NCI-H345 treated with DMSO at 0.1 percent for 48 hours (cell line): Measurements from ENCODE around the gene HDAC4.

Source experiments
- DNase-seq: peaks from one replicate; lab custom pipeline; 2025; ENCODE audit not compliant: unreplicated experiment; lab: John Stamatoyannopoulos, UW

The HDAC4 gene

DNA sequence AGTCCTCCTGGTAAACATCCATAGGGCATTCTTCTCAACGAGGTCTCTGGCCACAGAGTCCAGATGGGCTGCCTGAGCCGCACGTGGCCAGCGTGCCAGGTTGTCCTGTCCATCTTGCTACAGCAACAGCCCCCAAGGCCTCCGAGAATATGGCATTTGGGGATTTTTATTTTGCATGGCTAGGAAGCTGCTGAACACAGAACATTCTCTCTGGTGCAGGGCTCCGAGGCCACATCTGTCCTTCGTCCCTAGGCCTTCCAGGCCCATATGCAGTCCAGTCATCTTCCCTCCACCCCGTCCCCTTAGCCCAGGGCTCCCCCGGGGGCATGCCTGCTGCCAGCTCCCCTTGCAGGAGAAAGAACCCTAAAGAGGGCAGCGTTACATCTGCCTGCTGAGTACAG lies 2.3 kb downstream of the HDAC4 start:
- DNase-seq = no peak

DNA sequence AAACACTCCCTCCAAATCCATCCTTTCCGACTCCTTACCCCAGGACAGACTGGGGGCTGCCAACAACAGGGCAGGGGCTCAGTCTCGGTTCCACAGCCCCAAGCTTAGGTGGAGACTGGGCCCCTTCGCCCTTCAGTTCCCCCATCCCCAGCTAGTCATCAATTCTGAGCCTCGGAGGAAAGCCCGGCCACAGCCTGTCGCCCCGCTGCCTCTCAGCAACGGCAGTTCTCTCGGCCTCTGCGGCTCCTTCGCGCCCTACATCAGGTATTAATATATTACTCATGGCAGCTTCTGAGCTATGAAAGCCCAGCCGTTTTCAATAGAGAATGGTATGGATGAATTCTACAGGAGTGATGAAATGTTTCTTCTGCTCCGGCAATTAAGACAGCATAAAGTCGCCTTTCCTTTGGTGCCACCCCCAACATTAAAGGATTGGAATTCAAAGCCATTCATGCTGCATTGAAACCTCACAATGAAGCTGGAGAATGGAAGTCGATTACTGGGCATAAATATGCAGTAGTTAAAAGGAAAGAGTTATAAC lies 2.8 kb downstream of the HDAC4 start:
- no peak for DNase-seq

DNA sequence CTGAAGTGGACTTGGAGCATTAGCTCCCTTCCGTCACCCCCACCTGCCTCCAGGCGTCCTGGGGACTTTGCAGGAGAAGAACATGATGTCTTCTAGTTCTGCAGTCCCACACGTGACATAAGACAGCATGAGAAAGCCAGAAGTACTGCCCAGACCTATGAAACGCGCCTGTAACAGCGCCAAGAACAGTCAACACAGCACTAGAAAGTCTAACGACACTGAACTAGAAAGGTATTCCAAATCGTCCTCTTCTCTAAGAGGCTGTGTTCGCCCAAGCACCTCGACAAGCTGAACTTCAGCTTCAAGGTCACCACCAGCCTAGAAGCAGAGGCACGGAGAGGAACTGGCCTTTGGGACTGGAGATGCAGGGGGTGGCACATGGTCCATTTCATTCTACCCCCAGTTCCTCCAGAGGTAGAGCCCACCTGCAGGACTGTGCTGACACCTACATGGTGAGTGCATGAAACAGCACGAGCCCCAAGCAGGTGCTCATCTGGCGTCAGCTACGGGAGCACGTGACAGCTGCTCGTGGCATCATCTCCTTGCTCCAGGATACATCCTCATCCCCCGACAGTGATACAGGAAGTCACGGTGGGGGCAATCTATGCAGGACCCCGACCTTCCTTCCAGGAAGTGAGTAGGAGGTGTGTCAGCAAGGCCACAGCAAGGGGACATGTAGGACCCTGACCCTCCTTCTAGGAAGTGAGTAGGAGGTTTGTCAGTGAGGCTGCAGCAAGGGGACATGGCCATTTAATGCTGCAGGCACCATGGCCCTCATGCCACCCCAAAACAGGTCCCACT lies 3.7 kb downstream of the HDAC4 start:
- DNase-seq = no peak

DNA sequence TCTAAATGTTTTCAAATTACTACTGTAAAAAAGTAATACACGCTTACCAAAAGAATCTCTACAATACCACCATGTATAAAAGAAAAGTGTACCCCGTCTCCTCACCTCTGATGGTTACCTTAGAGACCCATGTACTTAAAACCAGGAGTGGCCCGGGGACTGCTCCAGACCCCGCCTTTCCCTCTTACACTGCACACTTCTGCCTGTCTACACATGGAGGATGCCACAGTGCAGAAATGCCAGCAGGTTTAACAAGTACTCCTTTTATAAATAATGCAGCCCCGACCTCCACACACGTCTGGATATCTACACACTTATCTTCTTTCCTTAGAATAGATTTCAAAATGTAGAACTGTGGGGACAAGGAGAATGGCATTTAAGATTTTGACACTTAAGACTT lies 5.3 kb downstream of the HDAC4 start:
- DNase-seq = no peak

DNA sequence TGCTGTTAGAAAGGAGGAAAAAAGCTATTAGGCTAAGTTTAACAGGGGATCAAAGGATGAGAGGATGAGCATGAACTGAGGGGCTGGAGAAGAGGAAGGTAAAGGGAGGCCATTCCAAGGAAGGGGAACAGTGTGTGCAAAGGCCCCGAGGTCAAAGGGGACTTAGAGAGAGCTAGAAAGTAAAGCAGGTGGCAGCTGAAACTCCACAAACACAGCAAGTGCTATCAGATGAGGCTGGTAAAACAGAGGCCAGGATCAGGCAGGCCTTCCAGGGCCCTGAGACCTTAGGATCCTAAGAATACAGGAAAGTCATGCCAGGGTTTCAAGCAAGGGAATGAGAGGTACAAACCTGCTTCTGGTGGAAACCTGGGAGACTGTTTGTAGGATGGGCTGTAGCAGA lies 5.8 kb downstream of the HDAC4 start:
- DNase-seq = no peak

DNA sequence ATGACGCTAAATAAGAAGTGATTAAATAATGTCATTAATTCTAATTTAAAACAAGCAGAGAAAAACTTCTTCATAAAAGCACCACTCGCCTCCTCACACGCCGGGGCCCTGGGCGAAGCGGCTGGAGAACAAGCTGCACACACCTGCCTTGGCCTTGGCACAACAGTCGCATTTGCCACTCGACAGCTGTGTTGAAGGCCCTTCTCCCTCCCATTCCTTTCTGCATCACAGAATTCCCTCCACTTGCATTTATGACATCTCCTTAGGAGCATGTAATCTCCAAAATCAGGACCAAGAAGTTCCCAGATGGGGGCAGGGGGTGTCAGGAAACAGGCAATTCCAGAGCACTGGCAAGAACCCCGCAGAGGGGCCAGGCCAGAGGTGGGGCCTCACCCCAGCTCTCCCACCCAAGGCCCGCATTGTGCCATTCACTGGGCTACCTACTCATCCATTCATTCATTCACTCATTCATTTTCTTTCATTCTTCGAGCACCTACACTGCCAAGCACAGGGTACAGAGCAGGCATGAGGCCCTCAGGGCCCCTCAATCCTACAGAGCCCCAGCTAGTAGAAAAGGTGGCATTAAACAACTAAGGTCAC lies 6.4 kb downstream of the HDAC4 start:
- DNase-seq = peak; percentile 50

DNA sequence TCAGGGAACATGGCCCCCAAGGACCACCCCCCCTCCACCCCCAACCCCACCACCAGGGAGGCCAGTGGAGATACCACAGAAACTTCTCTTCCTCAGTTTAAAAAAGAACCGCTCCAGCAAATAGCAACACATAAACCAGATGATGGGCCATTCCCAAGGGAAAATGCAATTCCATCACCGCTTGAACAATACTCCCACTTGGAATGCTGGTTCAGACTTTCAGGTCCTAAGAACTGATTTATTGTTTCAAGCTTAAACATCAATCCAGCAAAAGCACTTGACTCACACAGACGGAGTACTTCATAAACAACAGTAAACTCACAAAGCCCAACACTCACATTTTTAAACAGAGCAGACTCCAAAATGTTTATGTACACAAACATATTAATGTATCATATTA lies 6.9 kb downstream of the HDAC4 start:
- DNase-seq = no peak

DNA sequence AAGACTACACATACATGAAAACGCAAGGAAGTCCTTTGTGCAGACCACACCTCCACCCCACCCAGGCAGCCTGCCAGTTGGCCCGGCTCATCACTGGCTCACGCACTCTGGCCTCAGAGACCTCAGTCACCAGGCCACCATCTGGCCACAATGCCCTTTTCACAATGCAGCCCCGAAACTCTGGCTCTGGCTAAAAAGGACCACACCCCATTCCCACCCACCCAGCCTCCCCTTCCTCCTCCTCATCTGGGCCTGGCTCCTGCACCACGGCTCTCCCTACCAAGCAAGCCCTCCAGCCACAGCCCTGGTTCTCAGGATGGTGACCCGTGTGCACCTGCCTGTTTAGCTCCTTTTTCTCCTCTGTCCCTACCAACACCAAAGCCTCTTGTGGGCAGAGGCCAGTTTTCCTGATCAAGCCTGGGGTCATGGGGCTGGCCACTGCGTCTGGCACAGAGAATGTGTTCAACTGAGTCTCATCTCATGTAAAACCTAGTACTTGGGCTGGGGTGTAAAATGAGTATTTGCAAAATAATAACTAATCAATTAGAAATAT lies 7.4 kb downstream of the HDAC4 start:
- no peak for DNase-seq

DNA sequence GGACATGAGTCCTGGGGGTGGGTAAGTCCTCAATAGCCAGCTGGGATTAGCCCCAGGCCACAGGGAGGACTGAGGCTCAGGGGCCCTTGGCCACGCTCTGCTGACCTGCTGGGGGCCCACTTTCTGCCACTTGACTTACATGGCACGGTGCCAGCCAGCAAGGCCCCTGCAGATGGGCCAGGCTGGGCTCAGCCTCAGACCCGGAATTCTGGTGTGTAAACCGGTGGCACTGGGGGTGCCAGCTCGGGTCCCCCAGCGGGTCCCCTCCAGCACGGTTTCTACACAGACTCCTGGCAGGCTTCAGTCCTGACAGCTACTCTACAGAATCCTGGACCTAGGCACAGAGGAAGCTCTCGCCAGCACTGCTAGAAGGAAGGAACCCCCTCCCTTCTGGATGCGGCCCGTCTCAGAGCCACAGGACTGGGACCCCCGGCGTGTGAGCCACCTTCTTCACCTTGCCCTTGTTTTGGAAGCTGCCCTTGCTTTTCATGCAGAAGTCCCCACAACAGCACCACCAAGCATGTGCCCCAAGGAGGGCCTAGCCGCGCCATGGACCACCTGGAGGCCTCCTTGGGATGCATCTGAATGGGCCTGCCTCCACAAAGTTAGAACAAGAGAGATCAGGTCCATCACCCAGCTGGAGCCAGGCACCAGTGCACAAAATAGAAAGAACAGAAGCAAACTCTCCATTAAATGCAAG lies 8.0 kb downstream of the HDAC4 start:
- no peak for DNase-seq

DNA sequence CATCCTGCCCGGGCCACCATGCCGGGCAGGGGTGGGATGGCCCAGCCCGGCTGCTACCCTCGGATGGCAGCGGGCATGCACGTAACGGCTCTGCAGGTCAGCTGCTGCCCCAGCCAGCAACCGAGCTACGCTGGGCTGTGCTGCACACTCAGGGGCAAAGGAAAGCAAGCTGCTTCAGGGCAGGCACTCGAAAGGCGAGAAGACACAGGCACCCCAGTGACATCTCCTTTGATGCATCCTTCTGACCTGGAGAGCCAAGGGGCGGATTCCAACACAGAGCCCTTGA lies 8.8 kb downstream of the HDAC4 start:
- no peak for DNase-seq

DNA sequence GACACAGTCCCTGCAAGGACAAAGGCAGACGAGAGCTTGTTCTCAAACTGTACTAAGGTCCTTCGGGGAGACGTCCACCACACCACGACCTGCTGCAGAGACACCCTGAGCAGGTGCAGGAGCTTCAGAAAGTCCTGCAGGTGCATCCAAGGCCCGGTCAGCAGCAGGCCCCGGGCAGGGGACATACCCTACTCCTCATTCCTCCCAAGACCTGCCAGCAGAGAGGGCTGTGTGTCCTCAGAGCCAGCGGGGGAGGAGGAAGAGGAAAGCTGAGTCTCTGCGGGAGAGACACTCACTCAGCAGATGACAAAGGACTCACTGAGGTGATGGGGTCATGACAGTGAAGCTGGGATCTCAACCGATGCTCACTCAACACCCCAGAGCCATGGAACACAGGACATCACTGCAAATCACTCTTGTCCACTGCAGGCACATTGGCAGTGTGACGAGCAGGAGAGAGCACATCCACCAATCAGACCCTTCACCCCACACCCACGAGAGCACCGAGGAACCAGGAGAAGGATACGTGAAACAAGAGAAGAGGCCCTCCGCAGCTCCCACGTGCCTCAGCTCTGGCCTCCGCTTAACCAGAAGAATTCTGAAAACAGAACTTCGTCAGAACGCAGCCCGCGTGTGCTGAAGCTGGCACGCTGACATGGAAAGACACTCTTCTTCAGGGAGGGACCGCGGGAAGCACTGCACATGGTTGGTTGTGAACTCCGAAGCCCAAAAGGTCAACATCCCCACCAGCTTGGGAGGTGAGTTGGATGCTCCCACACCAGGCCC lies 9.3 kb downstream of the HDAC4 start:
- no peak for DNase-seq

DNA sequence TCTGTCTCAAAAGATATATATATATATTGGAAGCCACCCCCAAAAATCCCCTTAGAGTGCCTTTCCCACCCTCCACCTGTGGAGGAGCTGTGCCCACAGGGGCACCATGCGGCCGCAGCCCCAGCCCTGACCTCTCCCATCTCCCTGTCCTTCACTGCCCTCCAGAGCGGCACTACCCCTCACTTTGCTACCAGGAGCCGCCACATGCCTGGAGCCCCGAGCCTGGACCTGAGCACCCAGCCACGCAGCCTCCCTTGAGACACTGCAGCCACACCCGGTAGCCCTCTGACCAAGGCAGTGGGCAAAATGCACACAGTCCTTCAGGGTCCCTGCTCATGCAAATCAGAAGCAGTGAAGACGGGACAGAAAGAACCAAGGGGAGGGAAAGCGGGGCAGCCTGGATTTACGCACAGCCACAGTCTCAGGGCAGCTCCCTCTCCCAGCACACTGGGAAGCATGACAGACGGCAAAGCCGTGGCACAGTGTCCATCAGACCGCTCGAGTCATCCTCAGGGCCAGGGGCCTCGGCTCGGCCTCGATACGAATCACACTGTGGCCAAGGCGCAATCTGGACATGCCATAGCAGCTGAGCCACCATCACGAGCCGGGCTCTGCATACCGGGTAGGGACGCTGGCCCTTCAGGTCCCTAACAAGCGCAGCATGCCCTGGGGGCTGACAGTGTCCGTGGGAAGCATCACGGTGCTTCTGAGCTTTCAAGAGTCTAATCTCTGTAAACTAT lies 10.1 kb downstream of the HDAC4 start:
- DNase-seq = no peak

DNA sequence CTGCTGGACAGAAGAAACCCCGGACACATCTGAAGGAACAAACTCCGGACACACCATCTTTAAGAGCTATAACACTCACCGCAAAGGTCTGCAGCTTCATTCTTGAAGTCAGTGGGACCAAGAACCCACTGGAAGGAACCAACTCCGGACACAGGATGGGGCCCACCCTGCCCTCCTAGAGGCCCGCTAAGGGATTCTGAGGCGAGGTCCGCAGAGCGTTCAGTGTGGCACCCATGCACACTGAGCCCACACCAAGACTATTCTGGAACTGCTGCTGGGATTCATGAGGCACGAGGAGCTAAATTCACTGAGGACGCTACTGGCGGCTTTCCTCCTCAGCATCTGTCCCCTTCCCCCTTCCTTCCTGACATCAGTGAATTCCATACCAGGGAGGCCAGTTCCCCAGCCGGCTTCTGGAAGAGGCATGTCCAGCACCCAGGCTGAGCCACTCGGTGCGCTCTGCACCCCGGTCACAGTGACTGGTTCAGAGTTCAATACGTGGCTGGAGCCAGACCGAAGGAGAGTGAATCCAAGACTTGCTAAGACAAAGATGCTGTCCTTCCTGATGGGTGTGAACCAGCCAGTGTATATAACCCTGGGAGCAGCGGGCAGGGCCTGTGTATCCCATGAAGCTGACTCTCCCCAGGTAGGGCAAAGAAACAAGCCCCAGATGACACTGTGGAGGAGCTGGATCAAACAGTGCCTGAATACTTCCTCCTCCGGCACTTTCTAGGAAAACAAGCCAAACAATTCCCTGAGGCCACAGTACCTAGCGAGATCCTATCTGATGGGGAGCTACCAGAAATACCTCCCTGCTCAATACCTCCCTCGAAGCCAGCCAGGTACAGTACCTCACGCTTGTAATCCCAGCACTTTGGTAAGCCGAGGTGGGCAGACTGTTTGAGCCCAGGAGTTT lies 11.1 kb downstream of the HDAC4 start:
- no peak for DNase-seq

DNA sequence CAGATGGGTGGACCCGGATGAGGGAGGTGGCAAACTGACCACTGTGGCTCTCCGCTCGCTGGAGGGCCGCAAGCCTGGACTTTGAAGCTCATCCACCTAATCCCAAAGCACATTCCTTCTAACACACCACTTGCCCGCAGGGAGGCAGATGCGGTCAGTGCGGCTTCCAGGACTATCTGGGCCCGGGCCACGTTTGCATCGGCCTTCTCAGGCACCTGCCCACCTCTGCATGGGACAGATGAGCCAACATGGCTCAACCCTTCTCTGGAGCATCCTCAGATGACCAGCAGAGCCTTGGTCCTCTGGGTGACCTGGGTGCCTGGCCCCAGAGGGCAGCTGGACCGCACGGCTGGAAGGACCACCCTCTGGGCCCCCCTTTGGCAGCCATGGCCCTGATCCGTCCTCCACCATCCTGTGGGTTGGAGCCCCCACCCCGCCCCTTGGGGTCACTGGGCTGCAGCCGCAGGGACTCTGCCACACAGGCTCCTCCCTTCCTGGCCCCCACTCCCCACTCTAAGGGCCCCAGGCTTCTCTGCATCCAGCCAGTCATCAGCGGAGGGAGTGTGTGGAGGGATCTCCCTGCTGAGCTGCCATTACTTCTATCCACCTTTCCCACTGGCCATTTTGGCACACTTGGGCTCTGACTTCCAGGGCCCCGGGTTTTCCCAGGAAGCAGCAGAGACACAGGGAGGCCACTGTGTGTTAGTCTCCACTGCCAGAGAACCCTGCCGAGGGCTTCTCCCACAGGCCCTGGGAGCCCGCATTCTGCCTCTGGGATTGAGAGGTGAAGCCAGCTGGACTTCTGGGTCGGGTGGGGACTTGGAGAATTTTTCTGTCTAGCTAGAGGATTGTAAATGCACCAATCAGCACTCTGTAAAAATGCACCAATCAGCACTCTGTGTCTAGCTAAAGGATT lies 12.3 kb downstream of the HDAC4 start:
- DNase-seq = no peak

DNA sequence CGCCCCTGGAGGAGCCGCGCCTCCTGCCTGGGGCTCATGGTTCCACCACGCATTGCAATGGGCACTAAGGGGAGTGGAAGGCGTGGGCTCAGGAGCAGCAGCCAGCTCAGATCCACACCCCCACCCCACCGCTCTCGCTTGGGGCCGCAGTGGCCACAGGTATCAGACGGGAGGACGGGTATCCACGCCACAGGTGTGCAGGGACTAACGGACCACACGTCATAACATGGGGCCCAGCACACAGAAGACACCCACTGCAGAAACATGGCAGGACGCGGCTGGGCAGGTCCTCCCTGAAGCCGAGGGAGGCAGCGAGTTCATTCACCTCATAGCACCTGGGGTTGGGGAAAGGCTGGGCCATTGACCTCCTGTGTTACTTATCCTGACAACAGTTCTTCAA lies 13.0 kb downstream of the HDAC4 start:
- no peak for DNase-seq

DNA sequence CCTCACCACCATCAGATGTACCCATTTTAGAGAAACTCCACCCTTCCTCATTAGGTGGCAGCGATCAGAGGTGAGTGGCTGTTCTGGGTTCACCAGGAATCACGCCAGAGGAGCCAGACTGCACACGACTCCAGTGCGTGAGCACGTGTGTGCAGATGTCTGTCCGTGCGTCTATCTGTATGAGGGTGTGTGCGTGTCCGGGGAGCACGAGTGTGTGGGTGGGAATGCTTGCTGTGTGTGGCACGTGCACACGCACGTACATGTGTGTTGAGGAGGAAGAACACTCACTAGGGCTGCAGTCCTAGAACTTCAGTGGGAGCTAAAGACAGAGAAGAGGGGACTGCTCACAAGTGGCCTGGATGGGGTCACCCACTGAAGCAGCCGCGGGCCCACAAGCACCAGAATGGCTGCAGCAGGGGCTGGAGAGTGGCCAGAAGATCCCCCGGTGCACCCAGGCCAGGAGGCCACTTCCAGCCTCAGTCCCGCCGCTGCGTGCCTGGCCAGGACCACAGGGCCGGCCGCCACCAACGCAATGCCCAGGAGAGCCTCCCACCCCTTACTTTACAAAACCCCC lies 13.9 kb downstream of the HDAC4 start:
- DNase-seq = no peak

DNA sequence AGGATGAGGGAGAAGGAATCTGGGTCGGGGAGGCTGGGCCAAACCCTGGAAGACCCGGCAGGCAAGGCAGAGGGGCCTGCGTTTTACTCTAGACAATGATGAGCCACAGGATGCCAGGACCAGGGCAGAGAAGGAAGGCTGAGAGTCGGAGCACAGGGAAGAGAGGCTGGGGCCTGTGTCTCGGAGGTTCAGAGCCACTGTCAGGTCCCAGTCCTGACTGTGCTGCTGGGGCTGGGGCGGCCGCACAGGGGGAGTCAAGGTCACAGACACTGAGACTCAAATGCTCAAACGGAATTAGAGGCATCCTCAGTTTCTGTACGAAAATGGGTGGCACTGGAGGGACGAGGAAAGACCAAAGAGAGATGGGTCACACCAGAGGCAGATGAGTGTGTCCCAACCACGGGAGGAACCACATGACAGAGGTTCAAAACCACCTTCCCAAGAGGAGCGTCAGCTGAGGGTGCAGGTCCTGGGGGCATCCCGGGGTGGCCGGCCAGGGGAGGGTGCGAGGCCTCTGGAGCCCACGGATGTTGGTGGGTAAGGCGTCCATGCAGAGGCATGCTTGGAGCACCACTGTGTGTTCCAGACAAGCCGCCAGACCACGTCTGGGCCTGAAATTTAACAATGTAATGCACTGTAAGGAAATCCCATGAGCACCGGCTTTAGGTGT lies 14.7 kb downstream of the HDAC4 start:
- no peak for DNase-seq
